ENCODE data around the gene ZNF764. TPM values are rescaled to one million over a fixed set of nuclear protein-coding genes. Genes with fewer than 3 reads are reported as not detected.

Gene ZNF764
- total RNA-seq (1 to 10 TPM; 6.4 to 8.5 TPM), polyA plus RNA-seq (1 to 10 TPM; 1.9 to 4.6 TPM)
- long read RNA-seq, donor 1, partial matches to known transcripts: 0 of 4 reads
- long read RNA-seq, donor 1, other reads (novel, unspliced or antisense): 0 of 4 reads
- long read RNA-seq, donor 2, partial matches to known transcripts: 0 of 3 reads
- long read RNA-seq, donor 2, other reads (novel, unspliced or antisense): 2 of 3 reads

DNA sequence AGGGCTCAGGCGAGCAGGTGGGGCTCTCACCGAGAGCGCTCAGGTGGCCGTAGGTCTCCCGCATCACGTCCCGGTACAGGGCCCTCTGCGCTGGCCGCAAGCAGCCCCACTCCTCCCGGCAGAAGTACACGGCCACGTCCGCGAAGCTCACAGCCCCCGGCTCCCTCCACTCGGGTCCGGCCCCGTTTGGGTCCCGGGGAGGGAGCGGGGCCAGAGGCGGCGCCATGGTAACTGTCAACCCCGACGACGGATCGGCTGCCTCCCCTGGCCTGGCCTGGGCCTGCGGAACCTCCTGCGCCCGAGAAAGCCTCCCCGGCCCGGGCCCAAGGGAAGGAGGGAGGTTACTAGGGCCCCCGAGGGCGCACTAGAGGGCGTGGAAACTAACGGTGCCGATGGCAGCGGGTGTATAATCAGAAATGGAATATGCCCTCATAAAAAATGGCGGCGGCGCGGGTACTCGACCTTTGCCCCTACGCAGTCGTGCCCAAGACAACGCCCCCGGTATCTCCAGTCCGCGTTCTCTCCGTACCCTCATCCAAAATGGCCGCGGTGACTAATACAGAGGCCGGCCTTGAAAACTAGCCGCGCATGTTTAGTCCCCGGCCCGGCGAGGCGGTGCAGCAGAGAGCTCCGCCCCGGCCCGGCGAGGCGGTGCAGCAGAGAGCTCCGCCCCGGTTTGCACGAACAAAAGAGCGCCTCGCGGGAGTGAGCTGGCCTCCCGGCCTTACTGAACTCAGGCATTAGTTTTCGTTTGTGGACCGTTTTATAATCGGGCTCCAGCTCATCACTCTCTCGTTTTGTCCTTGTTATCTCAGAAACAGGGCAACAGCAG, at the start of gene ZNF764:
Gene ZNF764 (minus strand): TSS at position 418 of the 832 bp plus-strand sequence. CDS start 192 bp downstream, at position 226.
- no peaks in the 10 kb centered on the region for H3K9me3 ChIP-seq (ENCODE audit: control insufficient read depth, low read length)
- WGBS, 2 donors: 0 to 1% methylated on average over 73 to 74 of the region's 74 CpGs
- H3K36me3 ChIP-seq (ENCODE audit: control insufficient read depth in 1 of 2, insufficient read depth in 2 of 2, low read length in 1 of 2): peaks cover 0 to 4% of the 10 kb centered on the region in 2 donors
- H3K4me1 ChIP-seq (ENCODE audit: control insufficient read depth in 1 of 2, insufficient read depth in 2 of 2, low read length in 2 of 2): no peaks in the 10 kb centered on the region
- no peaks in the 10 kb centered on the region for H3K27me3 ChIP-seq (ENCODE audit: control insufficient read depth in 1 of 2, insufficient read depth in 2 of 2, low read length in 1 of 2)
- peak within 1 kb of the TSS; percentile 39 to 63 for H3K4me3 ChIP-seq (ENCODE audit: low read length in 2 of 2)
- ATAC-seq (ENCODE audit: low FRiP score): peak; percentile 98
- peak; percentile 98 to 99 for DNase-seq
- peak within 1 kb of the TSS in 1 of 2 donors; percentile 53 for H3K27ac ChIP-seq (ENCODE audit: low read depth in 1 of 2, low read length in 2 of 2)
- intact Hi-C loops (cut with DNase I): loop anchor here in 1 of 2 donors (1.0 kb wide), 1 partner anchor 13 kb away; the partner anchor contains the start of gene ZNF688

DNA sequence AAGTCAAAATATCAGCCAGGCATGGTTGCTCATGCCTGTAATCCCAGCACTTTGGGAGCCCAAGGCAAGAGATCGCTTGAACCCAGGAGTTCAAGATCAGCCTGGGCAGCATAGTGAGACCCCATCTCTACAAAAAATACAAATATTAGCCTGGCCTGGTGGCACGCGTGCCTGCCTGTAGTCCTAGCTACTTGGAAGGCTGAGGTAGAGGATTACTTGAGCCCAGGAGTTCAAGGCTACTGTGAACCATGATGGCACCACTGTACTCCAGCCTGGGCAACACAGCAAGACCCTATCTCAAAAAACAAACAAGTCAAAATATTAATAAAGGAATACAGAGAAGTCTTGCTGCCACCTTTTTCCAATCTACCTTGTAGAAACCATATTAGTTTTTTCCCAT, 47.8 kb upstream of the ZNF764 start:
- WGBS, 2 donors: 95 to 96% methylated on average over 3 of the region's 3 CpGs
- Histone ChIP-seq H3K4me3 (ENCODE audit: low read length in 2 of 2) (no peak overlapping the region), H3K4me1 (ENCODE audit: control insufficient read depth in 1 of 2, insufficient read depth in 2 of 2, low read length in 2 of 2) (no peaks in the 10 kb centered on the region), H3K36me3 (ENCODE audit: control insufficient read depth in 1 of 2, insufficient read depth in 2 of 2, low read length in 1 of 2) (peaks cover 5% of the 10 kb centered on the region in 2 donors), H3K27ac (ENCODE audit: low read depth in 1 of 2, low read length in 2 of 2) (no peak overlapping the region), H3K27me3 (ENCODE audit: control insufficient read depth in 1 of 2, insufficient read depth in 2 of 2, low read length in 1 of 2) (no peaks in the 10 kb centered on the region), H3K9me3 (ENCODE audit: control insufficient read depth, low read length) (no peaks in the 10 kb centered on the region)
- ATAC-seq (ENCODE audit: low FRiP score) (no peak), DNase-seq (no peak)
- intact Hi-C loops (cut with DNase I): no loop called here

DNA sequence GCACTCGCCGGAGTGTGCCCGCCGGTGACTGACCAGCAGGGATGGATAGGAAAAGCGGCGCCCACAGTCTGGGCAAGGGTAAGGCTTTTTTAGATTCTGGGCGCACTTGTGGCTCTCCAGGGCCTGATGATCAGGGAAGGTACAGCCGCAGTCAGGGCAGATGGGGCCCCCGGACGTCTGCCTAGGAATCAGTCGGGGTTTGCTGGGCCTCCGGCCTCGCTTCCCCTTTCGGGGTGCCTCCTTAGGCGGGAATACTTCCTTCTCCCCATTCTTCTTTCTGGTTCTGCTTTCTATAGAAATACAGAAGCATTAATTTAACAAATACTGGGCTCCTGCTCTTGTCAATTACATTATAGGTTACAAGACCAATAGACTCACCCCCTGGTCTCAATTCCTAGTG, 47.0 kb upstream of the ZNF764 start:
- DNase-seq (peak in 1 of 2 donors; percentile 63), ATAC-seq (ENCODE audit: low FRiP score) (no peak)
- Histone ChIP-seq H3K9me3 (ENCODE audit: control insufficient read depth, low read length) (no peaks in the 10 kb centered on the region), H3K36me3 (ENCODE audit: control insufficient read depth in 1 of 2, insufficient read depth in 2 of 2, low read length in 1 of 2) (peaks cover 5% of the 10 kb centered on the region in 2 donors), H3K27me3 (ENCODE audit: control insufficient read depth in 1 of 2, insufficient read depth in 2 of 2, low read length in 1 of 2) (no peaks in the 10 kb centered on the region), H3K4me1 (ENCODE audit: control insufficient read depth in 1 of 2, insufficient read depth in 2 of 2, low read length in 2 of 2) (no peaks in the 10 kb centered on the region), H3K27ac (ENCODE audit: low read depth in 1 of 2, low read length in 2 of 2) (no peak overlapping the region), H3K4me3 (ENCODE audit: low read length in 2 of 2) (no peak overlapping the region)
- intact Hi-C loops (cut with DNase I): no loop called here
- WGBS, 2 donors: 92 to 95% methylated on average over 15 of the region's 15 CpGs

DNA sequence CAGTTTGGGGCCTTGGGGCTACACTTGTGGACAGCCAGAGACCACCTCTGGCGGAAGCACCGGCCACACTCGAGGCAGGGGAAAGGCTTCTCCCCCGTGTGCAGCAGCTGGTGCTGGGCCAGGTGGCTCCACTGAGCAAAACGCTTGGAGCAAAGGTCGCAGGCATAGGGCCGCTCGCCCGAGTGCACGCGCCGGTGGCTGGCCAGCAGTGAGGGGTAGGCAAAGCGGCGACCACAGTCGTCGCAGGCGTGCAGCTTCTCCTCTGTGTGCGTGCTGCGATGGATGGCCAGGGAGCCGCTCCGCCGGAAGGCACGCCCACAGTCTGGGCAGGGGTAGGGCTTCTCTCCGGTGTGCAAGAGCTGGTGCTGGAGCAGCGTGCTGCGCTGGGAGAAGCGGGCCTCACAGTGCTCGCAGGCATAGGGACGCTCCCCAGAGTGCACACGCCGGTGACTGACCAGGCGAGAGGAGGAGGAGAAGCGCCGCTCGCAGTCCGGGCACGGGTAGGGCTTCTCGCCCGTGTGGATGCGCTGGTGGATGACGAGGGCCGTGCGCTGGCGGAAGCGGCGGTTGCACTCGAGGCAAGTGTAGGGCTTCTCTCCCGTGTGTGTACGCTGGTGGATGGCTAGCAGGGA, 46.3 kb upstream of the ZNF764 start:
- peaks cover 5% of the 10 kb centered on the region in 2 donors for H3K36me3 ChIP-seq (ENCODE audit: control insufficient read depth in 1 of 2, insufficient read depth in 2 of 2, low read length in 1 of 2)
- 92% methylated on average over 48 to 49 of the region's 49 CpGs for WGBS, 2 donors

DNA sequence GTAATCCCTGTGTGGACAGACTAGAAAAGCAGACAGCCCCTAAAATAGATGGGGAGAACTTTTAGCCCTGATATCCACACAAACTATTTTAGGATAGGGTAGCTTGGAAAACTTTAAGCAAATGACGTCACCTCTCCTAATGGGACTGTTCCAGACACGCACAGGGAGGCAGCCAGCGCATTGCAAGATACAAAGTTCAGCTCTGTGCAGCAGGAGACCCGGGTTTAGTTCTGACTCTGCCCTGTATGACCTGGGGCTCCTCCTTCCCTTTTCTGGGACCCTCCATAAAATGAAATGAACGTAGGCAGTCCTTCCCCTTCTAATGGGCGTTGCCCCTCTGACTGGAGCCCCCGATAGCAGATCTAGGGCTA, 45.8 kb upstream of the ZNF764 start:
- Histone ChIP-seq H3K36me3 (ENCODE audit: control insufficient read depth in 1 of 2, insufficient read depth in 2 of 2, low read length in 1 of 2) (peaks cover 5% of the 10 kb centered on the region in 2 donors), H3K9me3 (ENCODE audit: control insufficient read depth, low read length) (no peaks in the 10 kb centered on the region)
- no peak for ATAC-seq (ENCODE audit: low FRiP score)

More for the DNA sequence above, 46.3 kb upstream of the ZNF764 start:
- H3K27me3 ChIP-seq (ENCODE audit: control insufficient read depth in 1 of 2, insufficient read depth in 2 of 2, low read length in 1 of 2): no peaks in the 10 kb centered on the region
- no peak overlapping the region for H3K4me3 ChIP-seq (ENCODE audit: low read length in 2 of 2)
- H3K4me1 ChIP-seq (ENCODE audit: control insufficient read depth in 1 of 2, insufficient read depth in 2 of 2, low read length in 2 of 2): no peaks in the 10 kb centered on the region
- H3K27ac ChIP-seq (ENCODE audit: low read depth in 1 of 2, low read length in 2 of 2): no peak overlapping the region
- DNase-seq: no peak
- ATAC-seq (ENCODE audit: low FRiP score): peak; percentile 27
- intact Hi-C loops (cut with DNase I): no loop called here
- no peaks in the 10 kb centered on the region for H3K9me3 ChIP-seq (ENCODE audit: control insufficient read depth, low read length)

DNA sequence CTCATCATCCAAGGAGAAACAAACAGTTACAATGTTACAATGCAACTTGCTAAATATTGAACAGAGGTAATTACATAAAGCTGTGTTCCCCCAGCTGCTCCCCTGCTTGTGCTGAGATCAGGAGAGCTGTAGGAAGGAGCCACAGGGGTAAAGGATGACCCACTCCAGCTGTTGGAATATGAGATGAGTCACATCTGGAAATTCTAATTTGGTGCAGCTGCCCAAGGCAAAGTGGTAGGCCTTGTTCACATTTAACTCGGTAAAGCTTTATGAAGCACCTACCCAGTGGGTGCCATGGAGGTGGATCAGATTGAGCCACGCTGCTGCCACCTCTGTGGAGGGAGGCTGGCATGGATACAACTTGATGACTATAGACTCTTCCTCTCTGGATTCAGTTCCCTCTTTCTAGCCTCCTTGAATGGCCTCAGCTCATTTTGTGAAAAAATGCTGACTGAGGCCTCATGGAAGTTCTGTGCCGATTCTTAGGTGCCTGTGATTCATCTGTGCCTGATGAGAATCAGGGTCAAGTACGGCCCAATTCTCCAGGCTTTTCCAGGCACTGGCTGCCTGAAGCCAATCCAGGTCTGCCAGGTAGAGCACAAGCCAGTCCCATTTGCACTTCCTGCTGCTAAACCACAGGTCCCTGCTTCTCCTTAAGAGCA, 44.6 kb upstream of the ZNF764 start:
- WGBS, 2 donors: 82 to 84% methylated on average over 4 of the region's 4 CpGs
- no peak for DNase-seq
- intact Hi-C loops (cut with DNase I): no loop called here
- no peaks in the 10 kb centered on the region for H3K4me1 ChIP-seq (ENCODE audit: control insufficient read depth in 1 of 2, insufficient read depth in 2 of 2, low read length in 2 of 2)
- H3K9me3 ChIP-seq (ENCODE audit: control insufficient read depth, low read length): no peaks in the 10 kb centered on the region
- peak; percentile 43 for ATAC-seq (ENCODE audit: low FRiP score)
- H3K27me3 ChIP-seq (ENCODE audit: control insufficient read depth in 1 of 2, insufficient read depth in 2 of 2, low read length in 1 of 2): no peaks in the 10 kb centered on the region
- H3K27ac ChIP-seq (ENCODE audit: low read depth in 1 of 2, low read length in 2 of 2): no peak overlapping the region
- no peak overlapping the region for H3K4me3 ChIP-seq (ENCODE audit: low read length in 2 of 2)
- H3K36me3 ChIP-seq (ENCODE audit: control insufficient read depth in 1 of 2, insufficient read depth in 2 of 2, low read length in 1 of 2): peaks cover 5% of the 10 kb centered on the region in 2 donors

More for the DNA sequence above, 45.8 kb upstream of the ZNF764 start:
- Histone ChIP-seq H3K4me1 (ENCODE audit: control insufficient read depth in 1 of 2, insufficient read depth in 2 of 2, low read length in 2 of 2) (no peaks in the 10 kb centered on the region), H3K4me3 (ENCODE audit: low read length in 2 of 2) (no peak overlapping the region), H3K27ac (ENCODE audit: low read depth in 1 of 2, low read length in 2 of 2) (no peak overlapping the region), H3K27me3 (ENCODE audit: control insufficient read depth in 1 of 2, insufficient read depth in 2 of 2, low read length in 1 of 2) (no peaks in the 10 kb centered on the region)
- 60 to 71% methylated on average over 7 of the region's 7 CpGs for WGBS, 2 donors
- no peak for DNase-seq
- intact Hi-C loops (cut with DNase I): no loop called here

DNA sequence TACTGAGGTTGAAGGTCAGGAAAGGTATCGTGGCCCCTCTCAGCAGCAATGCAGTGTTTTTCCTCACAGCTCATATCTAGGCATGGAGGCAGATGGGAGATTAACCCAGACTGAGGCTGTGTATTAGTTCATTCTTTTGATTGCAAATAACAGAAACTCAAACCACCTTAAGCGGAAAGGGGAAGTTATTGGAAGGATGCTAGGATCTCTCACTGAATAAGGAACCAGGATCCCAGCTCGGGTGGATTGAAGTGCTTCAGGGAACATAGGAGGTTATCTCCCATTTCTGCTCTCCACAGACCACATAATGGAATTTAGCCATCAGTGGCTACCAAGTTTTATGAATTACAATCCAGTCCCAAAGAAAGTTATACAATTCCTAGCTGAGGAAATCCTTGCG, 43.8 kb upstream of the ZNF764 start:
- DNase-seq: no peak
- no peak for ATAC-seq (ENCODE audit: low FRiP score)
- H3K4me3 ChIP-seq (ENCODE audit: low read length in 2 of 2): no peak overlapping the region
- peaks cover 5% of the 10 kb centered on the region in 2 donors for H3K36me3 ChIP-seq (ENCODE audit: control insufficient read depth in 1 of 2, insufficient read depth in 2 of 2, low read length in 1 of 2)
- no peaks in the 10 kb centered on the region for H3K4me1 ChIP-seq (ENCODE audit: control insufficient read depth in 1 of 2, insufficient read depth in 2 of 2, low read length in 2 of 2)
- no peak overlapping the region for H3K27ac ChIP-seq (ENCODE audit: low read depth in 1 of 2, low read length in 2 of 2)
- 78 to 84% methylated on average over 4 of the region's 4 CpGs for WGBS, 2 donors
- intact Hi-C loops (cut with DNase I): no loop called here
- H3K27me3 ChIP-seq (ENCODE audit: control insufficient read depth in 1 of 2, insufficient read depth in 2 of 2, low read length in 1 of 2): no peaks in the 10 kb centered on the region
- H3K9me3 ChIP-seq (ENCODE audit: control insufficient read depth, low read length): no peaks in the 10 kb centered on the region

DNA sequence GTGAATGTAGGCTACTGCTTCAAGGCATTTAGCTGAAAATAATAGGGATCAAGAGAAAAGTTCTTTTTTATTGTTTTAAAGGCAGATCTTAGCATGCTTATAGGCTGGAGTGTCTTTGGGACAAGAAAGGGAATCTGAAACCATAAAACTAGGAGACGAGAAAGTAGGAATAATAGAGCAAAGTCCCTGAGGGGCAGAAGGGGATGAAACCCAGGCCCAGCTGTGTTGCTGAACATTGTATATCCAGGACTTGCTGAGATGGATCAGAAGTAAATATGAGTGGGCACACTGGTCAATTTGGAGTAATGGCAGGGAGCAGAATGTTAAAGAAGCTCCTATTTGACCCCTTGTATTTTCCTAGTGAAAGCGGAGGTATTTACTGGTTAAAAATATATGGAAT, 42.8 kb upstream of the ZNF764 start:
- H3K27me3 ChIP-seq (ENCODE audit: control insufficient read depth in 1 of 2, insufficient read depth in 2 of 2, low read length in 1 of 2): no peaks in the 10 kb centered on the region
- DNase-seq (no peak), ATAC-seq (ENCODE audit: low FRiP score) (no peak)
- intact Hi-C loops (cut with DNase I): no loop called here
- H3K4me3 ChIP-seq (ENCODE audit: low read length in 2 of 2): no peak overlapping the region
- peaks cover 5% of the 10 kb centered on the region in 2 donors for H3K36me3 ChIP-seq (ENCODE audit: control insufficient read depth in 1 of 2, insufficient read depth in 2 of 2, low read length in 1 of 2)
- no peak overlapping the region for H3K27ac ChIP-seq (ENCODE audit: low read depth in 1 of 2, low read length in 2 of 2)
- WGBS, 2 donors: 94 to 100% methylated on average over 2 of the region's 2 CpGs
- H3K9me3 ChIP-seq (ENCODE audit: control insufficient read depth, low read length): no peaks in the 10 kb centered on the region
- no peaks in the 10 kb centered on the region for H3K4me1 ChIP-seq (ENCODE audit: control insufficient read depth in 1 of 2, insufficient read depth in 2 of 2, low read length in 2 of 2)
